Measurements from ENCODE around the gene ACSF3. TPM values are rescaled to one million over a fixed set of nuclear protein-coding genes. Genes with fewer than 3 reads are reported as not detected.

ACSF3 gene
- total and polyA plus RNA-seq, 4 donors, result 15.3 to 27.3 (median 18.8) TPM

DNA sequence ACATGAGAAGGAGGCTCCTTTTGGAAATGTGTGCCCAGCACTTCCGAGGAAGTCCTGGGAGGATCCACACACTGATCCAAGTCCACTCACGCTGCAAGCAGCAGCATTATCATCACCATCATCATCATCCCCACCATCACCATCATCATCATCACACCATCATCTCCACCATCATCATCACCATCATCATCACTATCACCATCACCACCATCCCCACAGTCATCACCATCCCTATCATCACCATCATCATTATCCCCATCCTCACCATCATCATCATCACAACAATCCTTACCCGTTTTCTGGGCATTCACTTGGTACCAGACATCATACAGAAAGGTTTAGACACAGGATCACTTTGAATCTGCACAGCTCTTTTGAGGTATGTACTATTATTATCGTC, 47.8 kb upstream of the ACSF3 start (continued):
- TF ChIP-seq, protein P1, sequence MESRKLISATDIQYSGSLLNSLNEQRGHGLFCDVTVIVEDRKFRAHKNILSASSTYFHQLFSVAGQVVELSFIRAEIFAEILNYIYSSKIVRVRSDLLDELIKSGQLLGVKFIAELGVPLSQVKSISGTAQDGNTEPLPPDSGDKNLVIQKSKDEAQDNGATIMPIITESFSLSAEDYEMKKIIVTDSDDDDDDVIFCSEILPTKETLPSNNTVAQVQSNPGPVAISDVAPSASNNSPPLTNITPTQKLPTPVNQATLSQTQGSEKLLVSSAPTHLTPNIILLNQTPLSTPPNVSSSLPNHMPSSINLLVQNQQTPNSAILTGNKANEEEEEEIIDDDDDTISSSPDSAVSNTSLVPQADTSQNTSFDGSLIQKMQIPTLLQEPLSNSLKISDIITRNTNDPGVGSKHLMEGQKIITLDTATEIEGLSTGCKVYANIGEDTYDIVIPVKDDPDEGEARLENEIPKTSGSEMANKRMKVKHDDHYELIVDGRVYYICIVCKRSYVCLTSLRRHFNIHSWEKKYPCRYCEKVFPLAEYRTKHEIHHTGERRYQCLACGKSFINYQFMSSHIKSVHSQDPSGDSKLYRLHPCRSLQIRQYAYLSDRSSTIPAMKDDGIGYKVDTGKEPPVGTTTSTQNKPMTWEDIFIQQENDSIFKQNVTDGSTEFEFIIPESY (IDR thresholded peaks at IDR 0.05), result no peak
- TF ChIP-seq, protein P2, sequence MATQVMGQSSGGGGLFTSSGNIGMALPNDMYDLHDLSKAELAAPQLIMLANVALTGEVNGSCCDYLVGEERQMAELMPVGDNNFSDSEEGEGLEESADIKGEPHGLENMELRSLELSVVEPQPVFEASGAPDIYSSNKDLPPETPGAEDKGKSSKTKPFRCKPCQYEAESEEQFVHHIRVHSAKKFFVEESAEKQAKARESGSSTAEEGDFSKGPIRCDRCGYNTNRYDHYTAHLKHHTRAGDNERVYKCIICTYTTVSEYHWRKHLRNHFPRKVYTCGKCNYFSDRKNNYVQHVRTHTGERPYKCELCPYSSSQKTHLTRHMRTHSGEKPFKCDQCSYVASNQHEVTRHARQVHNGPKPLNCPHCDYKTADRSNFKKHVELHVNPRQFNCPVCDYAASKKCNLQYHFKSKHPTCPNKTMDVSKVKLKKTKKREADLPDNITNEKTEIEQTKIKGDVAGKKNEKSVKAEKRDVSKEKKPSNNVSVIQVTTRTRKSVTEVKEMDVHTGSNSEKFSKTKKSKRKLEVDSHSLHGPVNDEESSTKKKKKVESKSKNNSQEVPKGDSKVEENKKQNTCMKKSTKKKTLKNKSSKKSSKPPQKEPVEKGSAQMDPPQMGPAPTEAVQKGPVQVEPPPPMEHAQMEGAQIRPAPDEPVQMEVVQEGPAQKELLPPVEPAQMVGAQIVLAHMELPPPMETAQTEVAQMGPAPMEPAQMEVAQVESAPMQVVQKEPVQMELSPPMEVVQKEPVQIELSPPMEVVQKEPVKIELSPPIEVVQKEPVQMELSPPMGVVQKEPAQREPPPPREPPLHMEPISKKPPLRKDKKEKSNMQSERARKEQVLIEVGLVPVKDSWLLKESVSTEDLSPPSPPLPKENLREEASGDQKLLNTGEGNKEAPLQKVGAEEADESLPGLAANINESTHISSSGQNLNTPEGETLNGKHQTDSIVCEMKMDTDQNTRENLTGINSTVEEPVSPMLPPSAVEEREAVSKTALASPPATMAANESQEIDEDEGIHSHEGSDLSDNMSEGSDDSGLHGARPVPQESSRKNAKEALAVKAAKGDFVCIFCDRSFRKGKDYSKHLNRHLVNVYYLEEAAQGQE (IDR thresholded peaks at IDR 0.05), result no peak
- TF ChIP-seq RXRA (IDR thresholded peaks at IDR 0.05), result no peak

DNA sequence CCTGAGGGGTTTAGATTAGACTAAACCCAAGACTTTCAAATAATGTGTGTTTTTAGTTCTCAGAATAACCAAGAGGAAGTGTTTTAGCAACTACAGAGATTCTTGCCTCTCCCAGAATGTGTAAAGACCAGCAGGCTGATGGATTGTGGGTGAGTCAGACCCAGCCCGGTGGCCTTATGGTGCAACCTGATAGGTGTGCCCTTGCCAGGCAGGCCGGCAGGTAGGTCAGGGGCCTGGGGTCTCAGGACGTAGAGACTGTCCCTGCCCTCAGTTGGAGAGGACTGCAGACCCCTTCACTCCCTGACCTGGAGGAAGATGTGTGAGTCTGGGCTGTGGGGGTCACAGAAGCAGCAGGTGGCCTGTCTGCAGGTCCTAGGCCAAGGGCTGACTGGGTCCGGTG, 47.2 kb upstream of the ACSF3 start:
- Histone ChIP-seq H3K27me3 (ENCODE audit: control insufficient read depth in 4 of 4, insufficient read depth in 4 of 4, low read length in 3 of 4) (peaks cover 0 to 2% (median 0%) of the 10 kb centered on the region in 4 donors), H3K4me1 (ENCODE audit: control insufficient read depth in 4 of 4, insufficient read depth in 4 of 4, low read length in 3 of 4) (no peaks in the 10 kb centered on the region), H3K9me3 (ENCODE audit: control insufficient read depth in 4 of 4, low read length in 3 of 4) (no peaks in the 10 kb centered on the region), H3K4me3 (ENCODE audit: low read depth in 1 of 3, low read length in 3 of 3) (no peak overlapping the region), H3K36me3 (ENCODE audit: control insufficient read depth in 4 of 4, insufficient read depth in 3 of 4, low read depth in 1 of 4, low read length in 3 of 4) (no peaks in the 10 kb centered on the region), H3K27ac (ENCODE audit: low read depth in 1 of 2, low read length in 2 of 2) (no peak overlapping the region), H3K9ac (ENCODE audit: low read depth in 1 of 2, low read length in 2 of 2) (no peak overlapping the region)
- no peak for DNase-seq (ENCODE audit: low spot score)
- 78% methylated on average over 4 of the region's 4 CpGs for WGBS
- TF ChIP-seq HNF4G (IDR thresholded peaks at IDR 0.05) (no peak), RAD21 (IDR thresholded peaks at IDR 0.05) (no peak), YY1 (IDR thresholded peaks at IDR 0.05) (no peak), RXRA (IDR thresholded peaks at IDR 0.05) (no peak), SP1 (IDR thresholded peaks at IDR 0.05) (no peak), FOXA1 (IDR thresholded peaks at IDR 0.05) (no peak), HNF4A (conservative IDR thresholded peaks at IDR 0.05) (no peak), EGR1 (IDR thresholded peaks at IDR 0.05; ENCODE audit: low read depth in 2 of 2) (no peak), FOXA2 (IDR thresholded peaks at IDR 0.05) (no peak), NR2F2 (IDR thresholded peaks at IDR 0.05) (no peak), JUND (IDR thresholded peaks at IDR 0.05) (no peak), TAF1 (conservative IDR thresholded peaks at IDR 0.05) (no peak)
- TF ChIP-seq, protein P2 (IDR thresholded peaks at IDR 0.05), result no peak
- TF ChIP-seq, protein P1 (IDR thresholded peaks at IDR 0.05), result no peak
- TF ChIP-seq, protein P3, sequence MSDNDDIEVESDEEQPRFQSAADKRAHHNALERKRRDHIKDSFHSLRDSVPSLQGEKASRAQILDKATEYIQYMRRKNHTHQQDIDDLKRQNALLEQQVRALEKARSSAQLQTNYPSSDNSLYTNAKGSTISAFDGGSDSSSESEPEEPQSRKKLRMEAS (IDR thresholded peaks at IDR 0.05), result no peak
